ENCODE data around the gene SYT6. TPM values are rescaled to one million over a fixed set of nuclear protein-coding genes. Genes with fewer than 3 reads are reported as not detected.

The SYT6 gene
- total RNA-seq, 1 experiment from 2014 or later = not detected

GRCh38 chr1:114155706-114156105, 2.0 kb upstream of the SYT6 start:
- intact Hi-C loops (cut with micrococcal nuclease) = no loop called here
- Histone ChIP-seq H3K9me3 (ENCODE audit: control insufficient read depth in 1 of 2, insufficient read depth in 1 of 2, low read depth in 1 of 2, low read length in 2 of 2) (no peaks in the 10 kb centered on the region), H3K9me2 (ENCODE audit: insufficient read depth) (no peaks in the 10 kb centered on the region), H3K27ac (ENCODE audit: low read depth, low read length) (no peak overlapping the region), H4K20me1 (ENCODE audit: insufficient read depth) (no peaks in the 10 kb centered on the region), H3K4me3 (replicated peaks in 1 of 2; ENCODE audit: low read depth in 1 of 2, low read length in 2 of 2) (no peak overlapping the region), H2AFZ (ENCODE audit: low read depth, low read length, poor library complexity, severe bottlenecking) (no peak overlapping the region), H3K9ac (ENCODE audit: low read length) (no peak overlapping the region), H3K79me2 (ENCODE audit: insufficient read depth, low read length) (no peaks in the 10 kb centered on the region), H3K4me2 (ENCODE audit: low read length) (no peak overlapping the region), H3K36me3 (ENCODE audit: control insufficient read depth in 1 of 2, insufficient read depth in 2 of 2, low read length in 2 of 2) (no peaks in the 10 kb centered on the region), H3K27me3 (ENCODE audit: insufficient read depth, low read length) (peaks cover 42% of the 10 kb centered on the region), H3K4me1 (ENCODE audit: control insufficient read depth in 1 of 2, insufficient read depth in 2 of 2, low read length in 2 of 2) (no peaks in the 10 kb centered on the region)
- ATAC-seq = no peak
- TF ChIP-seq, protein P1, sequence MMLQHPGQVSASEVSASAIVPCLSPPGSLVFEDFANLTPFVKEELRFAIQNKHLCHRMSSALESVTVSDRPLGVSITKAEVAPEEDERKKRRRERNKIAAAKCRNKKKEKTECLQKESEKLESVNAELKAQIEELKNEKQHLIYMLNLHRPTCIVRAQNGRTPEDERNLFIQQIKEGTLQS (IDR thresholded peaks at IDR 0.05) = no peak
- no peak for TF ChIP-seq POLR2A (IDR thresholded peaks at IDR 0.05; ENCODE audit: borderline replicate concordance, extremely low read depth, insufficient read depth, insufficient read length)
- TF ChIP-seq CBX3 (IDR thresholded peaks at IDR 0.05; ENCODE audit: low read depth) = no peak
- no peak for TF ChIP-seq EZH2 (IDR thresholded peaks at IDR 0.05)
- no peak for TF ChIP-seq FOSL1 (IDR thresholded peaks at IDR 0.05; ENCODE audit: low read depth)
- TF ChIP-seq RAD21 (IDR thresholded peaks at IDR 0.05; ENCODE audit: low read depth) = no peak
- TF ChIP-seq EGR1 (IDR thresholded peaks at IDR 0.05; ENCODE audit: low read depth) = no peak
- POLR2A ChIA-PET = no interaction called here
- DNase-seq (ENCODE audit: low read depth, low spot score) = no peak
- no TSS peak for BruUV-seq (replicated peaks)
- RAD21 ChIA-PET (ENCODE audit: low non-redundant PET in 1 of 2, low total read pairs in 2 of 2, uncharacterized antibody in 2 of 2, unreplicated experiment in 2 of 2) = no interaction called here
- CTCF ChIA-PET = no interaction called here

DNA sequence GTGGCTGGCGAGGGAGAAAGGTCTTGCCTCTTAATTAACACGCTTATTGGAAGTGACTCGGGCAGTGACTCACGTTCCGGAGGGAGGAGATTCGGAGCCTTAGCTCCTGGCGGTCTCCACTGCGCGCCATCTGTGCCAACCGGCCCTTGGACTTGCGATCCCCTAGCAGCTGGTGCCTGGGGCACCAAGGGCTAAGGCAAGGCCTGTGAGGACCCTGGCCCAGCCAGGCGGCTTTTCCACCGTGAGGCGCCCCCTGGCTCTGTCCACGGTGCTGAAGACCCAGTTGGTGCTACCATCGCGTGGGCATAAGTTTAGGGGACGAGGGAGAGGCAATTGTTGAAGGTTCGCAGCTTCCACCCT, 1.3 kb upstream of the SYT6 start:
- H2AFZ ChIP-seq (ENCODE audit: low read depth, low read length, poor library complexity, severe bottlenecking) = no peak overlapping the region
- ATAC-seq (no peak), DNase-seq (ENCODE audit: low read depth, low spot score) (no peak)
- H3K9me3 ChIP-seq (ENCODE audit: control insufficient read depth in 1 of 2, insufficient read depth in 1 of 2, low read depth in 1 of 2, low read length in 2 of 2) = no peaks in the 10 kb centered on the region
- no peak overlapping the region for H3K9ac ChIP-seq (ENCODE audit: low read length)
- H3K4me1 ChIP-seq (ENCODE audit: control insufficient read depth in 1 of 2, insufficient read depth in 2 of 2, low read length in 2 of 2) = no peaks in the 10 kb centered on the region
- no peaks in the 10 kb centered on the region for H4K20me1 ChIP-seq (ENCODE audit: insufficient read depth)
- no peak overlapping the region for H3K4me3 ChIP-seq (replicated peaks in 1 of 2; ENCODE audit: low read depth in 1 of 2, low read length in 2 of 2)
- CTCF ChIA-PET = no interaction called here
- no peak overlapping the region for H3K27ac ChIP-seq (ENCODE audit: low read depth, low read length)
- RAD21 ChIA-PET (ENCODE audit: low non-redundant PET in 1 of 2, low total read pairs in 2 of 2, uncharacterized antibody in 2 of 2, unreplicated experiment in 2 of 2) = no interaction called here
- intact Hi-C loops (cut with micrococcal nuclease) = no loop called here
- no peak overlapping the region for H3K4me2 ChIP-seq (ENCODE audit: low read length)
- peaks cover 35% of the 10 kb centered on the region for H3K27me3 ChIP-seq (ENCODE audit: insufficient read depth, low read length)
- no peaks in the 10 kb centered on the region for H3K79me2 ChIP-seq (ENCODE audit: insufficient read depth, low read length)
- TF ChIP-seq RAD21 (IDR thresholded peaks at IDR 0.05; ENCODE audit: low read depth) = no peak
- TF ChIP-seq, protein P2, sequence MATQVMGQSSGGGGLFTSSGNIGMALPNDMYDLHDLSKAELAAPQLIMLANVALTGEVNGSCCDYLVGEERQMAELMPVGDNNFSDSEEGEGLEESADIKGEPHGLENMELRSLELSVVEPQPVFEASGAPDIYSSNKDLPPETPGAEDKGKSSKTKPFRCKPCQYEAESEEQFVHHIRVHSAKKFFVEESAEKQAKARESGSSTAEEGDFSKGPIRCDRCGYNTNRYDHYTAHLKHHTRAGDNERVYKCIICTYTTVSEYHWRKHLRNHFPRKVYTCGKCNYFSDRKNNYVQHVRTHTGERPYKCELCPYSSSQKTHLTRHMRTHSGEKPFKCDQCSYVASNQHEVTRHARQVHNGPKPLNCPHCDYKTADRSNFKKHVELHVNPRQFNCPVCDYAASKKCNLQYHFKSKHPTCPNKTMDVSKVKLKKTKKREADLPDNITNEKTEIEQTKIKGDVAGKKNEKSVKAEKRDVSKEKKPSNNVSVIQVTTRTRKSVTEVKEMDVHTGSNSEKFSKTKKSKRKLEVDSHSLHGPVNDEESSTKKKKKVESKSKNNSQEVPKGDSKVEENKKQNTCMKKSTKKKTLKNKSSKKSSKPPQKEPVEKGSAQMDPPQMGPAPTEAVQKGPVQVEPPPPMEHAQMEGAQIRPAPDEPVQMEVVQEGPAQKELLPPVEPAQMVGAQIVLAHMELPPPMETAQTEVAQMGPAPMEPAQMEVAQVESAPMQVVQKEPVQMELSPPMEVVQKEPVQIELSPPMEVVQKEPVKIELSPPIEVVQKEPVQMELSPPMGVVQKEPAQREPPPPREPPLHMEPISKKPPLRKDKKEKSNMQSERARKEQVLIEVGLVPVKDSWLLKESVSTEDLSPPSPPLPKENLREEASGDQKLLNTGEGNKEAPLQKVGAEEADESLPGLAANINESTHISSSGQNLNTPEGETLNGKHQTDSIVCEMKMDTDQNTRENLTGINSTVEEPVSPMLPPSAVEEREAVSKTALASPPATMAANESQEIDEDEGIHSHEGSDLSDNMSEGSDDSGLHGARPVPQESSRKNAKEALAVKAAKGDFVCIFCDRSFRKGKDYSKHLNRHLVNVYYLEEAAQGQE (IDR thresholded peaks at IDR 0.05; ENCODE audit: low read depth) = peak; percentile 60
- TF ChIP-seq EZH2 (IDR thresholded peaks at IDR 0.05) = no peak
- no peak for TF ChIP-seq POLR2A (IDR thresholded peaks at IDR 0.05; ENCODE audit: borderline replicate concordance, extremely low read depth, insufficient read depth, insufficient read length)
- no peak for TF ChIP-seq SP1 (IDR thresholded peaks at IDR 0.05; ENCODE audit: low read depth)
- TF ChIP-seq ELF1 (IDR thresholded peaks at IDR 0.05; ENCODE audit: borderline replicate concordance, low read depth) = no peak
- POLR2A ChIA-PET = no interaction called here
- no peaks in the 10 kb centered on the region for H3K9me2 ChIP-seq (ENCODE audit: insufficient read depth)
- no TSS peak for BruUV-seq (replicated peaks)
- H3K36me3 ChIP-seq (ENCODE audit: control insufficient read depth in 1 of 2, insufficient read depth in 2 of 2, low read length in 2 of 2) = no peaks in the 10 kb centered on the region
